GM20000 (cell line): ENCODE measurements around the gene FBXL17.

Experiments used
- DNase-seq: peaks from one replicate; pipeline ENCODE4 v3.0.0; 2012; ENCODE audit warnings: low spot score
- TF ChIP-seq, protein P1 (sequence below): IDR thresholded peaks from 2 replicates; pipeline ENCODE4 v1.5.1; 2012; ENCODE audit warnings: mild to moderate bottlenecking, control low read depth; ENCODE audit errors: extremely low read depth, missing control alignments

Gene FBXL17

GRCh38 chr5:107864793-107865192 lies 517.1 kb downstream of the FBXL17 start:
- TF ChIP-seq, protein P1, sequence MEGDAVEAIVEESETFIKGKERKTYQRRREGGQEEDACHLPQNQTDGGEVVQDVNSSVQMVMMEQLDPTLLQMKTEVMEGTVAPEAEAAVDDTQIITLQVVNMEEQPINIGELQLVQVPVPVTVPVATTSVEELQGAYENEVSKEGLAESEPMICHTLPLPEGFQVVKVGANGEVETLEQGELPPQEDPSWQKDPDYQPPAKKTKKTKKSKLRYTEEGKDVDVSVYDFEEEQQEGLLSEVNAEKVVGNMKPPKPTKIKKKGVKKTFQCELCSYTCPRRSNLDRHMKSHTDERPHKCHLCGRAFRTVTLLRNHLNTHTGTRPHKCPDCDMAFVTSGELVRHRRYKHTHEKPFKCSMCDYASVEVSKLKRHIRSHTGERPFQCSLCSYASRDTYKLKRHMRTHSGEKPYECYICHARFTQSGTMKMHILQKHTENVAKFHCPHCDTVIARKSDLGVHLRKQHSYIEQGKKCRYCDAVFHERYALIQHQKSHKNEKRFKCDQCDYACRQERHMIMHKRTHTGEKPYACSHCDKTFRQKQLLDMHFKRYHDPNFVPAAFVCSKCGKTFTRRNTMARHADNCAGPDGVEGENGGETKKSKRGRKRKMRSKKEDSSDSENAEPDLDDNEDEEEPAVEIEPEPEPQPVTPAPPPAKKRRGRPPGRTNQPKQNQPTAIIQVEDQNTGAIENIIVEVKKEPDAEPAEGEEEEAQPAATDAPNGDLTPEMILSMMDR, result no peak
- DNase-seq, result no peak

GRCh38 chr5:107863125-107863524 lies 518.8 kb downstream of the FBXL17 start:
- DNase-seq, result no peak
- TF ChIP-seq, protein P1, result no peak

- DNase-seq, result no peak
- TF ChIP-seq, protein P1, result no peak
Measured at GRCh38 chr5:107861565-107861964, 520.3 kb downstream of the FBXL17 start.

DNA sequence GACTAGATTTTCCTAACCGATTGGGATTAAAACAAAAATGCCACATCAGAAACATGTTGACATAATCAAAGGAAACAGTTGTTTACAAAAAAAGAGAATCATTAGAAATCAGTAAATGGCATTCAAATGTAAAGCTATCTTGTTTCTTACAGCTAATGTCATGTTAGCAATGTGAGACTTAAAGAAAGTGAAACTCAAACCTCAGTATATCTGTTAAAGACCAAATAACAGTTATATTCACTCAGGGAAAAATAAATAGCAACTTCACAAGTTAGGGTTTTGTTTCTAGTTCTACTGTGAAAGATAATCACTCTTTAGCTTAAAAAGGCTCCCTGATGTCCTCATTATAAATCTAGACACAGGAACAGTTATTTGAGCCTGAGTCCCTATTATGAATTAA lies 521.9 kb downstream of the FBXL17 start:
- TF ChIP-seq, protein P1, result no peak
- DNase-seq, result no peak

- TF ChIP-seq, protein P1, result no peak
- no peak for DNase-seq
Measured at GRCh38 chr5:107858788-107859187, 523.1 kb downstream of the FBXL17 start.

DNA sequence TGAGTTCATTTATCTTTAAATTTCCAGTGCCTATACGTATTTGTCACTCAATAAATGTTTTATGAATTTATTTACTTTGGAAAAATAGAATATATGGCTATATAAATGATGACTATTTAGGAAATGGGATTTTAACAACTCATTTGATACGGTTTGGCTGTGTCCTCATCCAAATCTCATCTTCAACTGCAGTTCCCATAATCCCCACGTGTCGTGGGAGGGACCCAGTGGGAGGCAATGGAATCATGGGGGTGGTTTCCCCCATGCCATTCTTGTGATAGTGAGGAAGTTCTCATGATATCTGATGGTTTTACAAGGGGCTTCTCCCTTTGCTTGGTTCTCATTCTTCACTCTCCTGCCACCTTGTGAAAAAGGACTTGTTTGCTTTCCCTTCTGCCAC lies 523.6 kb downstream of the FBXL17 start:
- TF ChIP-seq, protein P1, result no peak

GRCh38 chr5:107857785-107858184 lies 524.1 kb downstream of the FBXL17 start:
- DNase-seq, result no peak
- TF ChIP-seq, protein P1, result no peak

More for the DNA sequence above, 523.6 kb downstream of the FBXL17 start:
- DNase-seq, result no peak
